Colonic mucosa (tissue), 4 donors: ENCODE measurements around the gene LYZL2. TPM values are rescaled to one million over a fixed set of nuclear protein-coding genes. Genes with fewer than 3 reads are reported as not detected.

Experiments
- DNase-seq: peaks from one replicate; pipeline ENCODE4 v3.0.0-alpha.2; 2020
- H3K27ac ChIP-seq: fragments of 200-600 bp; one replicate; pipeline ENCODE4 v1.8.0; 2021
- H3K27me3 ChIP-seq: fragments of 200-600 bp; one replicate; pipeline ENCODE4 v1.8.0; 2021
- H3K36me3 ChIP-seq: fragments of 200-600 bp; one replicate; pipeline ENCODE4 v1.8.0; 2021
- H3K4me1 ChIP-seq: fragments of 200-600 bp; one replicate; pipeline ENCODE4 v1.8.0; 2021; ENCODE audit warnings: mild to moderate bottlenecking
- H3K4me3 ChIP-seq: fragments of 200-600 bp; one replicate; pipeline ENCODE4 v1.8.0; 2021
- H3K9ac ChIP-seq, 2 donors: one replicate each; pipeline ENCODE4 v1.7.0; 2013; ENCODE audit warnings: control low read depth in 2 of 2, low read depth in 2 of 2, low read length in 2 of 2
- H3K9me3 ChIP-seq: fragments of 200-600 bp; one replicate; pipeline ENCODE4 v1.8.0; 2021
- CTCF ChIP-seq: fragments of 200-600 bp; IDR thresholded peaks from one replicate; pipeline ENCODE4 v1.8.0; 2022; ENCODE audit warnings: antibody characterized with exemption, mild to moderate bottlenecking
- intact Hi-C: fragments of 100-400 bp; cut with DNase I; formaldehyde crosslinking; loops from one replicate; pipeline ENCODE4 v1.14.1; 2022
- total RNA-seq, 2 donors: library from RNA; stranded (reverse); fragmentation: NEBNext Ultra II Directional in 1 of 2; extraction: Animal tissue kit (Norgen Biotek cat#: 25700) in 1 of 2; gene quantifications; one replicate each; pipeline ENCODE4 v1.2.1, GENCODE V29; 2021
- donor health status: healthy.
- donor health status: DM: no; HTN: no; CAD: no.
- donor health status: DM: no; HTN: no; CAD: no.

LYZL2 gene
- total RNA-seq, 2 donors from 2014 or later = not detected

GRCh38 chr10:30586828-30587227 lies 42.7 kb downstream of the LYZL2 start:
- no peak for DNase-seq
- no peak for TF ChIP-seq CTCF
- Histone ChIP-seq H3K4me1 (peaks cover 11% of the 10 kb centered on the region), H3K4me3 (no peak overlapping the region), H3K27me3 (no peaks in the 10 kb centered on the region), H3K27ac (no peak overlapping the region), H3K9ac (no peak overlapping the region), H3K36me3 (no peaks in the 10 kb centered on the region), H3K9me3 (no peaks in the 10 kb centered on the region)
- intact Hi-C loops = loop anchor here (5.0 to 10.0 kb wide), 2 partner anchors 35 to 52 kb away; no protein-coding TSS in a partner anchor

DNA sequence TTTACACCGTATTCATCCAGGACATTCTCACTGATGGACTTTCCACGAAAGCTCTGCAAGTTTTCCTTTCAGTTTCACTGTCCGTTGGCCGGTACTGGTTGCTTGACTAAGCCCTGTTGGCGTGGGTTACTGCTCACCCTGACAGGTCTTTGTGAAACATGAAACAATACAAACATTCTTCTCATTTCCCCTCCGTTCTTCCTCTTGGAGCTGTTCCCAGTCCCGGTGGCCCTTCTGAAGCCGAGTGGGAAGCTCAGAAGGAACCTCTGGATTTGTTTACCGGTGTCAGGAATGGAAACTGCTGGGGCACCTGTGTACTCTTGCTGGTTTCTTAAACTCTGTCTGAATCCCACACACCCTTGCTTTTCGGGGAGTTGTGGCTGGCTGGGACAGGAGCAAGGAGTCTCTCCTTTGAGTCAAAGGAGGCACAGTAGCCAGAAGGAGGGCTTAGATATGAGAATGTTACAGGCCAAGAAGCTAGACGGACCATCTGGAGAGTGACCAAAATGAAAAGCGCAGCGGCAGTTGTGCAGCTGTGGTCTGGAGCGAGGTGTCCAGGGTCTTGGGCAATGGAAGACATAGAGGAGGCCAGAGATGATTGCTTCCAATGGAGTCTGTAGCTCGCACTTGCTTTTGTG lies 45.7 kb downstream of the LYZL2 start:
- Histone ChIP-seq H3K9ac (peak overlapping the region; percentile 57 to 60), H3K4me3 (peak overlapping the region; percentile 20), H3K9me3 (no peaks in the 10 kb centered on the region), H3K4me1 (peaks cover 11% of the 10 kb centered on the region), H3K27ac (peak overlapping the region; percentile 87), H3K27me3 (no peaks in the 10 kb centered on the region), H3K36me3 (no peaks in the 10 kb centered on the region)
- intact Hi-C loops = loop anchor here (10.0 kb wide), 1 partner anchor 49 kb away; no protein-coding TSS in a partner anchor
- DNase-seq = peak; percentile 86
- no peak for TF ChIP-seq CTCF

DNA sequence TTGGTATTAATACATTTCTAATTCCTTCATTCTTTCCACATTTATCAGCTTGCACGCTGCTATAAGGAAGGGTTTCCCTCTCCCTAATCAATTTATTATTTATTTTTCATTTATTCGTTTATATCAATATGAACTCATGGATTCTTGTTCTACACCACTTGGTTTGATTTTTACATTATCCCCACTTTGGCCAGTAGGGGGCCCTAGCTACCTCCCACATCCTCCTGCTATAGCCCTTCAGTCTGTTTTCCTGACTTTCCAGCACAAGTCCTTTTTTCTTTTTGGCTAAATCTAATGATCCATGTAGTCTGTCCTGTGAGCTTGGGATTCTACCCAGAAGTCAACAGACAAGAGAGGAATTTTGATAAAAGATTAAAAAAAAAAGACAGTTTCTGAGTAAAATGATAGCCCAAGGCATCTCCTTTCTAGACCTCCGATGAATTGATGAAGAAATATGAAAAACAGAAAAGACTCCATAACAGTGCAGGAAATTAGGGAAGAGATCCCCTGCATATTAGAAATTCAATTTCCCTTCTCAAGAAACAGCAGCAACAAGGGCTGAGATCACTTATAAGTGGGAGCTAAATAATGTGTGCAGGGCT lies 47.7 kb downstream of the LYZL2 start:
- Histone ChIP-seq H3K9ac (no peak overlapping the region), H3K9me3 (no peaks in the 10 kb centered on the region), H3K4me1 (peaks cover 8% of the 10 kb centered on the region), H3K36me3 (no peaks in the 10 kb centered on the region), H3K27ac (no peak overlapping the region), H3K27me3 (no peaks in the 10 kb centered on the region), H3K4me3 (no peak overlapping the region)
- peak; percentile 79 for TF ChIP-seq CTCF
- intact Hi-C loops = loop anchor here (10.0 kb wide), 1 partner anchor 47 kb away; no protein-coding TSS in a partner anchor
- peak; percentile 42 for DNase-seq

DNA sequence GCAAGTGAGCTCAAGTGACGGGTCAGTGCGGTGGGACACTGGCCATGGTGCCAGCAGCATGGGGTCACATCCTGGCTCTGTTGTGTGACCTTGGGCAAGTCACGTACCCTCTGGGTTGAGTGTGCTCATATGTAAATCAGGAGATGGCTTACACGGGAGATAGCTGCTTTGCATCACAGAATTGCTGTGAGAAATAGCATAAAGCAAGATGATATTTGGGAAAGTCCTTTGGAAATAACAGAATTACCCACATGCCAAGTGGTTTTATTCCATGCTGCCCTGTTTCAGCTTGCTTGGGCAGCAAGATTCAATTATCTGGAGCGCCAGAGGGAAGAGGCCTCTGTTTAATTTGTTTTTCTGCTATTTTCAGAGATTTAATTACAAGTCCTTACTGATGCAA lies 48.9 kb downstream of the LYZL2 start:
- DNase-seq = no peak
- H3K4me1 ChIP-seq = peaks cover 8% of the 10 kb centered on the region
- H3K27me3 ChIP-seq = no peaks in the 10 kb centered on the region
- H3K36me3 ChIP-seq = no peaks in the 10 kb centered on the region
- intact Hi-C loops = loop anchor here (10.0 kb wide), 1 partner anchor 46 kb away; no protein-coding TSS in a partner anchor
- H3K27ac ChIP-seq = no peak overlapping the region
- no peaks in the 10 kb centered on the region for H3K9me3 ChIP-seq
- TF ChIP-seq CTCF = no peak
- no peak overlapping the region for H3K4me3 ChIP-seq
- H3K9ac ChIP-seq = no peak overlapping the region

- H3K27me3 ChIP-seq = no peaks in the 10 kb centered on the region
- H3K9ac ChIP-seq = no peak overlapping the region
- no peak for DNase-seq
- H3K9me3 ChIP-seq = no peaks in the 10 kb centered on the region
- H3K4me3 ChIP-seq = no peak overlapping the region
- TF ChIP-seq CTCF = no peak
- H3K27ac ChIP-seq = no peak overlapping the region
- H3K4me1 ChIP-seq = peaks cover 8% of the 10 kb centered on the region
- no peaks in the 10 kb centered on the region for H3K36me3 ChIP-seq
- intact Hi-C loops = loop anchor here (10.0 kb wide), 1 partner anchor 45 kb away; no protein-coding TSS in a partner anchor
Measured at GRCh38 chr10:30580241-30580640, 49.3 kb downstream of the LYZL2 start.
